NCI-H2196 (cell line): ENCODE measurements around the gene PIK3CD.
"Not testable (repeated sequence)": the region's sequence is repeated elsewhere in the genome, so short reads cannot be mapped to it uniquely, and the experiment has no call there.

Experiments
- DNase-seq: peaks from one replicate; lab custom pipeline; 2025; ENCODE audit not compliant: unreplicated experiment; lab: John Stamatoyannopoulos, UW

Gene PIK3CD

GRCh38 chr1:9687874-9688582 lies 36.5 kb downstream of the PIK3CD start:
- DNase-seq = peak; percentile 17

DNA sequence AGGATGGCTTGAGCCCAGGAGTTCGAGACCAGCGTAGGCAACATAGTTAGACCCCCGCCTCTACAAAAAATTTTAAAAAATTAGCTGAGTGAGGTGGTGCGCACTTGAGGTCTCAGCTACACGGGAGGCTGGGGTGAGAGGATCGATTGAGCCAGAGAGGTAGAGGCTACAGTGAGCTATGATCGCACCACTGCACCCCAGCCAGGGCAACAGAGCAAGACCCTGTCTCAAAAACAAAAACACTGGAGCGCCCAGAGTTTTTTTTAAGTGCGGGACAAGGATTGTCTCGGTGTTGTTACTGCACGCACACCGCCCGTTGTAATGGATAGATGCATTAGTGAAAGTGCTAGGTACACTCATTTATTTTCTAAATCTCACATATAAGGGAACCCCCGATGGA lies 37.1 kb downstream of the PIK3CD start:
- no peak for DNase-seq

DNA sequence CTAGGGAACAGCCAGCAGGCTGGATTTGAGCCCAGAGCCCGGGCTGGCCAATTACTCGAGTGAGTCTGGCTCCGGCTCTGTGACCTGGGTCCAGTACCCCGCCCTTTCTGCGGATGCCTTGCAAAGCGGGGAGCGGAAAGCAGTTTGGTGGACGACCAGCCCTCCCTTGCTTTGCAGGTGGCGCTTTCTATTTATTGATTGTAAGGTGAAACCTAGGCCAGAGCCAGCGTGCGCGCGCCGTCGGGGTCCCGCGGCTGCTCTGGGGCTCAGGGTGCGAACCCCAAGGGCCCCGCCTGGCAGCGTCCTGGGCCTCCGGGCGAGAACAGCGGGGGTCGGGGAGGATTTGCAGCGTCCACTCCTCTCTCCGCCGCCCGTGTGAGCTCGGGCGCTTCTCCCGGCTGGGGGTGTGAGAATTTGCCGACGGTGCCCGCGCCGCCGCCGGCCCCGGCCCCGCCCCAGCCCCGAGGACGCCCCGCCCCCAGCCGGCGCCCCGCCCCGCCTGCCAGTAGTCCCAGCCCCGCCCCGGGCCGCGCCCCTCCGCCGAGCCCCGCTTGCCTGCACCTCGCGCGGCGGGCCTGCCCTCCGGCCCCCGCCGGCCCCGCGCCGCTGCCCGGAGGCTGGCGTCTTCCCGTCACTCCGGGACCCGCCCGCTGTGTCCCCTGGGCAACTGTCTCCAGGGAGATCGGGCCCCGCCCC lies 37.6 kb downstream of the PIK3CD start:
- peak; percentile 74 for DNase-seq

GRCh38 chr1:9689971-9690381 lies 38.4 kb downstream of the PIK3CD start:
- no peak for DNase-seq

- no peak for DNase-seq
Observed at GRCh38 chr1:9690440-9691107, 39.0 kb downstream of the PIK3CD start.

DNA sequence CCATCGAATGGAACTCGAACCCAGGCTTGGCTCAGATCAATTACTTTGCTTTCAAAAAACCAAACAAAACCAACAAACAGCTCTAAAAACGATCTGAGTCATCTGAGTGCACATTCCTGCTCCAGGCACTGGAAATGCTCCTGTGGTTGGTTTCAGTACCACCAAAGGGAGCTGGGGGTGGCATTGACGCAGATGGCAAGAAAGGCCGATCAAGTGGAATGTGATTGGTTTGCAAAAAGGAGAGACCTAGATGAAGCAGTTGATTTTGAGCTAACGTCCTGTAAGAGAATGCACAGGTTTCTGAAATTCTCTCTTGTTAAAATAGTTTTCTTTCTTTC lies 39.5 kb downstream of the PIK3CD start:
- no peak for DNase-seq

DNA sequence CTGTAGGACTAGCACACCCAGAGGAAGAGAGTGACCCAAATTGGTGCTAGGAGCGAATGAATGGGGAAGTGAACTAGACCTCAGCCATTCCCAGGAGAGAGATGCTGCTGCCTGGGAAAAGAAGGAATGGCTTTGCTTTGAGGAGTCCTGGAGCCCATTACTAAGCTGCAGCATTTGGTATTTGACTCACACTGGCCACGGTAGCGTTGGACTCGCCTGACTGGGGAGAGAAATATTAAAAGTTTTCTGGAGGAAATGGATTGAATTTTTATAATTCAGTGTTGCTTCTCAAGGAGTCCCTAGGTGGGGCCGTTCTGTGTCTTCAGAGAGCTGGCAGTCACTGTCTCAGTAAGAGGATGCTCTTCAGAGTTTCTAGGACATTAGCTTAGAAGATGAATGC lies 40.2 kb downstream of the PIK3CD start:
- no peak for DNase-seq

GRCh38 chr1:9696793-9697192 lies 45.3 kb downstream of the PIK3CD start:
- DNase-seq = no peak

DNA sequence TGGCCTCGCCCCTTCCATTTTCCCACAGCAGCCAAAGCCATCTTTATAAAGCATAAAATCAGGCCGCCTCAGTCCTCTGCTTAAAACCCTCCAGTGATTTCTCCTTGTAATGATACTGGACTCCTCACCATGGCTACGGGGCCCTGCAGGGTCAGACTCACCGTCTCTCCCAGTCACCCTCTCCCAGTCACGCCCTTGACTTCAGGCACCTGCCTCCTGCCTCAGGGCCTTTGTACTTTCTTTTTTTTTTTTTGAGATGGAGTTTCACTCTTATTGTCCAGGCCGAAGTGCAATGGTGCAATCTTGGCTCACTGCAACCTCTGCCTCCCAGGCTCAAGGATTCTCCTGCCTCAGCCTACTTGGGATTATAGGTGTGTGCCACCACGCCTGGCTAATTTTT lies 47.8 kb downstream of the PIK3CD start:
- DNase-seq = no peak

- DNase-seq = no peak
Observed at GRCh38 chr1:9700340-9700739, 48.8 kb downstream of the PIK3CD start.

- DNase-seq = no peak
Observed at GRCh38 chr1:9701665-9702064, 50.1 kb downstream of the PIK3CD start.

GRCh38 chr1:9703165-9703509 lies 51.6 kb downstream of the PIK3CD start:
- no peak for DNase-seq

GRCh38 chr1:9703681-9704080 lies 52.1 kb downstream of the PIK3CD start:
- no peak for DNase-seq

- no peak for DNase-seq
Observed at GRCh38 chr1:9705337-9706093, 54.0 kb downstream of the PIK3CD start.

GRCh38 chr1:9706178-9706577 lies 54.6 kb downstream of the PIK3CD start:
- no peak for DNase-seq

- no peak for DNase-seq
Observed at GRCh38 chr1:9710037-9710436, 58.5 kb downstream of the PIK3CD start.

- DNase-seq = no peak
Observed at GRCh38 chr1:9711466-9712020, 60.0 kb downstream of the PIK3CD start.

GRCh38 chr1:9712767-9713166 lies 61.2 kb downstream of the PIK3CD start:
- DNase-seq = not testable (repeated sequence)

- no peak for DNase-seq
Observed at GRCh38 chr1:9714257-9714718, 62.8 kb downstream of the PIK3CD start.

GRCh38 chr1:9715536-9716226 lies 64.2 kb downstream of the PIK3CD start:
- no peak for DNase-seq
